ENCODE results near the gene CHST1.

- TF ChIP-seq MAX (IDR thresholded peaks at IDR 0.05; ENCODE audit: insufficient read depth, insufficient read length) = no peak
- no peak for TF ChIP-seq CTCF (IDR thresholded peaks at IDR 0.05; ENCODE audit: extremely low read depth in 1 of 2, insufficient read depth in 1 of 2, low read depth in 1 of 2, low read length in 2 of 2)
- TF ChIP-seq MYC (IDR thresholded peaks at IDR 0.05; ENCODE audit: low read depth, low read length) = no peak
- TF ChIP-seq FOS (IDR thresholded peaks at IDR 0.05; ENCODE audit: borderline replicate concordance, insufficient read depth, low read length) = no peak
- TF ChIP-seq POLR2AphosphoS5 (IDR thresholded peaks at IDR 0.05; ENCODE audit: insufficient read depth, low read depth, low read length) = no peak
- TF ChIP-seq EZH2 (IDR thresholded peaks at IDR 0.05; ENCODE audit: borderline replicate concordance, low read depth, low read length, severe bottlenecking) = no peak
Observed at GRCh38 chr11:45713573-45713972, 48.2 kb upstream of the CHST1 start.

Data from endothelial cell of umbilical vein (primary cell).